ENCODE results near the gene NT5DC1.

DNA sequence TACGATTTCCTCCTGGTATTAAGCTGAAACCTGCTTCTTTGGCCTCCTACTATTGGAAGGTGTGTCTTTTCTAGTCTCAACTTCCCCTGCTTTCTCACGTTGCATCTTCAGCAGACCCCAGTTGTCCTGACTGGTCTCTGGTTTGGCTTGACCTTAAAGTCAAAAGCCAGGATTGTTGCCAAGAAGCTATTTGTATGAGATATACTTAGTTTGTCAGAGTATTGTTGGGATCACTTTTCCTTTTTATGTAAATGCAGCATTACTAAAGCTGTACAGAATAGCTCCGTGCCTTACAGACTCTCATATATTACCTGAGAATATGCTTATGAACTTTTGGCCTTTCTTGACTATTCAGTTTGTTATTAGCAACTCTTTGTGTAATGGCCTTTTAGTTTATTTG lies 92.1 kb downstream of the NT5DC1 start:
- TF ChIP-seq, protein P1, sequence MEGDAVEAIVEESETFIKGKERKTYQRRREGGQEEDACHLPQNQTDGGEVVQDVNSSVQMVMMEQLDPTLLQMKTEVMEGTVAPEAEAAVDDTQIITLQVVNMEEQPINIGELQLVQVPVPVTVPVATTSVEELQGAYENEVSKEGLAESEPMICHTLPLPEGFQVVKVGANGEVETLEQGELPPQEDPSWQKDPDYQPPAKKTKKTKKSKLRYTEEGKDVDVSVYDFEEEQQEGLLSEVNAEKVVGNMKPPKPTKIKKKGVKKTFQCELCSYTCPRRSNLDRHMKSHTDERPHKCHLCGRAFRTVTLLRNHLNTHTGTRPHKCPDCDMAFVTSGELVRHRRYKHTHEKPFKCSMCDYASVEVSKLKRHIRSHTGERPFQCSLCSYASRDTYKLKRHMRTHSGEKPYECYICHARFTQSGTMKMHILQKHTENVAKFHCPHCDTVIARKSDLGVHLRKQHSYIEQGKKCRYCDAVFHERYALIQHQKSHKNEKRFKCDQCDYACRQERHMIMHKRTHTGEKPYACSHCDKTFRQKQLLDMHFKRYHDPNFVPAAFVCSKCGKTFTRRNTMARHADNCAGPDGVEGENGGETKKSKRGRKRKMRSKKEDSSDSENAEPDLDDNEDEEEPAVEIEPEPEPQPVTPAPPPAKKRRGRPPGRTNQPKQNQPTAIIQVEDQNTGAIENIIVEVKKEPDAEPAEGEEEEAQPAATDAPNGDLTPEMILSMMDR (IDR thresholded peaks at IDR 0.05), result no peak
- TF ChIP-seq EZH2 (IDR thresholded peaks at IDR 0.05; ENCODE audit: borderline replicate concordance, insufficient read depth, low read depth, low read length, poor library complexity, severe bottlenecking), result no peak
